ENCODE measurements around the gene DBN1. TPM values are rescaled to one million over a fixed set of nuclear protein-coding genes. Genes with fewer than 3 reads are reported as not detected.

The DBN1 gene
- polyA plus RNA-seq, 1 donor (not counting 4 experiments of a cell fraction or from before 2014, with no cell fraction given), result 59.4 TPM

DNA sequence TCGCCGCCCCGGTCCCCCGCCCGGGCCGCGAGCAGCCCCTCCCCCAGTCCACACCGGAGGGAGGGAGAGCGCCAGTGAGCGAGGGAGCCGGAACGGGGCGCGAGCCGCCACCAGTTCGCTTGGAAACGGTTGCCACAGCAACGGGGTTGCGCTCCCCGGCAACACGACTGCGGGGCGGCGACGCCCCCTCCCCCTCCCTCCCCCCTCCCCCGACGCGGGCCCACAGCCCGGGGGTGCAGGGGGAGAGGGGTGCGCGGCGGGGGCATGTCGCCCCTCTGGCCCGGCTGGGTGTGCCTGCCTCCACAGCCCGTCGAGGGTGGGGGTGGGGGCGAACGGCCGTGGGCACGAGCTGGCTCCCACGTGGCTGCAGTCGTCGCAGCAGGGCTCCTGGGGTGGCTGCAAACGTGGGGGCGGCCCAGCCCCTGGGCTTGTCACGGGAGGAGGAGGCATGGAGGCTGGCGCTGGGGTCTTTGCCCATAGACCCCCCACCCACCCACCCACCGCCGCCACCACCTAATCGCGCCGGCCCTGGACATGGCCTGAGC, 26.3 kb downstream of the DBN1 start:
- H3K9me3 ChIP-seq (ENCODE audit: control insufficient read depth, low read depth, low read length), result no peaks in the 10 kb centered on the region
- H3K27ac ChIP-seq (ENCODE audit: control insufficient read depth, insufficient read depth, low read length), result no peak overlapping the region
- H4K20me1 ChIP-seq (ENCODE audit: control insufficient read depth, extremely low read depth, insufficient read depth, low read length), result no peaks in the 10 kb centered on the region
- FAIRE-seq (no peak), DNase-seq (ENCODE audit: low read depth, low spot score) (no peak)
- H3K9ac ChIP-seq (ENCODE audit: control insufficient read depth, extremely low read depth, insufficient read depth, low read length), result peak overlapping the region; percentile 61
- H3K36me3 ChIP-seq (ENCODE audit: control insufficient read depth in 2 of 2, extremely low read depth in 1 of 2, insufficient read depth in 2 of 2, low read length in 2 of 2), result peaks cover 2 to 3% of the 10 kb centered on the region in 2 experiments
- no peak overlapping the region for H2AFZ ChIP-seq (ENCODE audit: control insufficient read depth, low read length)
- H3K79me2 ChIP-seq (ENCODE audit: control insufficient read depth, insufficient read depth, low read length), result no peaks in the 10 kb centered on the region
- dilution Hi-C loops (cut with MboI; ENCODE audit: extremely low pct_ligation_motif_present, low sequenced_read_pairs), result no loop called here
- H3K9me1 ChIP-seq (ENCODE audit: control insufficient read depth, extremely low read depth, insufficient read depth, low read length), result no peaks in the 10 kb centered on the region
- H3K4me2 ChIP-seq (ENCODE audit: control insufficient read depth, extremely low read depth, insufficient read depth, low read depth, low read length), result peak overlapping the region; percentile 72
- peaks cover 54% of the 10 kb centered on the region for H3K4me1 ChIP-seq (ENCODE audit: control insufficient read depth, extremely low read depth, insufficient read depth, low read length)
- peak overlapping the region; percentile 45 to 56 (median 56) for H3K4me3 ChIP-seq (ENCODE audit: control insufficient read depth in 2 of 3, extremely low read depth in 1 of 3, insufficient read depth in 2 of 3, low read depth in 1 of 3, low read length in 3 of 3)
- H3K27me3 ChIP-seq (ENCODE audit: control insufficient read depth, extremely low read depth, insufficient read depth, low read length), result no peaks in the 10 kb centered on the region
- TF ChIP-seq, protein P1, sequence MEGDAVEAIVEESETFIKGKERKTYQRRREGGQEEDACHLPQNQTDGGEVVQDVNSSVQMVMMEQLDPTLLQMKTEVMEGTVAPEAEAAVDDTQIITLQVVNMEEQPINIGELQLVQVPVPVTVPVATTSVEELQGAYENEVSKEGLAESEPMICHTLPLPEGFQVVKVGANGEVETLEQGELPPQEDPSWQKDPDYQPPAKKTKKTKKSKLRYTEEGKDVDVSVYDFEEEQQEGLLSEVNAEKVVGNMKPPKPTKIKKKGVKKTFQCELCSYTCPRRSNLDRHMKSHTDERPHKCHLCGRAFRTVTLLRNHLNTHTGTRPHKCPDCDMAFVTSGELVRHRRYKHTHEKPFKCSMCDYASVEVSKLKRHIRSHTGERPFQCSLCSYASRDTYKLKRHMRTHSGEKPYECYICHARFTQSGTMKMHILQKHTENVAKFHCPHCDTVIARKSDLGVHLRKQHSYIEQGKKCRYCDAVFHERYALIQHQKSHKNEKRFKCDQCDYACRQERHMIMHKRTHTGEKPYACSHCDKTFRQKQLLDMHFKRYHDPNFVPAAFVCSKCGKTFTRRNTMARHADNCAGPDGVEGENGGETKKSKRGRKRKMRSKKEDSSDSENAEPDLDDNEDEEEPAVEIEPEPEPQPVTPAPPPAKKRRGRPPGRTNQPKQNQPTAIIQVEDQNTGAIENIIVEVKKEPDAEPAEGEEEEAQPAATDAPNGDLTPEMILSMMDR (optimal IDR thresholded peaks at IDR 0.05 in 1 of 3, IDR thresholded peaks at IDR 0.05 in 1 of 3, conservative IDR thresholded peaks at IDR 0.05 in 1 of 3; ENCODE audit: extremely low read depth in 1 of 3, insufficient read depth in 2 of 3, low read length in 3 of 3), result no peak
- no peak for TF ChIP-seq EZH2 (IDR thresholded peaks at IDR 0.05; ENCODE audit: low read length)

GRCh38 chr5:177446200-177447065, 27.0 kb downstream of the DBN1 start, which contains the start of gene PRR7:
PRR7 (plus strand) TSS chr5:177446814; CDS start chr5:177455068, 8,254 bp downstream.
- dilution Hi-C loops (cut with MboI; ENCODE audit: extremely low pct_ligation_motif_present, low sequenced_read_pairs), result no loop called here
- Histone ChIP-seq H3K9me3 (ENCODE audit: control insufficient read depth, low read depth, low read length) (no peaks in the 10 kb centered on the region), H3K4me2 (ENCODE audit: control insufficient read depth, extremely low read depth, insufficient read depth, low read depth, low read length) (peak within 1 kb of the TSS; percentile 74), H4K20me1 (ENCODE audit: control insufficient read depth, extremely low read depth, insufficient read depth, low read length) (no peaks in the 10 kb centered on the region), H3K9me1 (ENCODE audit: control insufficient read depth, extremely low read depth, insufficient read depth, low read length) (no peaks in the 10 kb centered on the region), H3K9ac (ENCODE audit: control insufficient read depth, extremely low read depth, insufficient read depth, low read length) (peak within 1 kb of the TSS; percentile 61), H3K79me2 (ENCODE audit: control insufficient read depth, insufficient read depth, low read length) (no peaks in the 10 kb centered on the region), H3K27me3 (ENCODE audit: control insufficient read depth, extremely low read depth, insufficient read depth, low read length) (no peaks in the 10 kb centered on the region), H3K27ac (ENCODE audit: control insufficient read depth, insufficient read depth, low read length) (peak within 1 kb of the TSS; percentile 39), H3K4me1 (ENCODE audit: control insufficient read depth, extremely low read depth, insufficient read depth, low read length) (peaks cover 54% of the 10 kb centered on the region), H2AFZ (ENCODE audit: control insufficient read depth, low read length) (peak within 1 kb of the TSS; percentile 42), H3K36me3 (ENCODE audit: control insufficient read depth in 2 of 2, extremely low read depth in 1 of 2, insufficient read depth in 2 of 2, low read length in 2 of 2) (peaks cover 2 to 3% of the 10 kb centered on the region in 2 experiments), H3K4me3 (ENCODE audit: control insufficient read depth in 2 of 3, extremely low read depth in 1 of 3, insufficient read depth in 2 of 3, low read depth in 1 of 3, low read length in 3 of 3) (peak within 1 kb of the TSS; percentile 45 to 56 (median 56))
- FAIRE-seq, result peak; percentile 32
- no peak for DNase-seq (ENCODE audit: low read depth, low spot score)
- TF ChIP-seq, protein P1 (optimal IDR thresholded peaks at IDR 0.05 in 1 of 3, IDR thresholded peaks at IDR 0.05 in 1 of 3, conservative IDR thresholded peaks at IDR 0.05 in 1 of 3; ENCODE audit: extremely low read depth in 1 of 3, insufficient read depth in 2 of 3, low read length in 3 of 3), result no peak
- no peak for TF ChIP-seq EZH2 (IDR thresholded peaks at IDR 0.05; ENCODE audit: low read length)
